Measurements from ENCODE around the gene FBXL4. TPM values are rescaled to one million over a fixed set of nuclear protein-coding genes. Genes with fewer than 3 reads are reported as not detected.

FBXL4 gene
- total RNA-seq, 1 donor, result 23.6 TPM

DNA sequence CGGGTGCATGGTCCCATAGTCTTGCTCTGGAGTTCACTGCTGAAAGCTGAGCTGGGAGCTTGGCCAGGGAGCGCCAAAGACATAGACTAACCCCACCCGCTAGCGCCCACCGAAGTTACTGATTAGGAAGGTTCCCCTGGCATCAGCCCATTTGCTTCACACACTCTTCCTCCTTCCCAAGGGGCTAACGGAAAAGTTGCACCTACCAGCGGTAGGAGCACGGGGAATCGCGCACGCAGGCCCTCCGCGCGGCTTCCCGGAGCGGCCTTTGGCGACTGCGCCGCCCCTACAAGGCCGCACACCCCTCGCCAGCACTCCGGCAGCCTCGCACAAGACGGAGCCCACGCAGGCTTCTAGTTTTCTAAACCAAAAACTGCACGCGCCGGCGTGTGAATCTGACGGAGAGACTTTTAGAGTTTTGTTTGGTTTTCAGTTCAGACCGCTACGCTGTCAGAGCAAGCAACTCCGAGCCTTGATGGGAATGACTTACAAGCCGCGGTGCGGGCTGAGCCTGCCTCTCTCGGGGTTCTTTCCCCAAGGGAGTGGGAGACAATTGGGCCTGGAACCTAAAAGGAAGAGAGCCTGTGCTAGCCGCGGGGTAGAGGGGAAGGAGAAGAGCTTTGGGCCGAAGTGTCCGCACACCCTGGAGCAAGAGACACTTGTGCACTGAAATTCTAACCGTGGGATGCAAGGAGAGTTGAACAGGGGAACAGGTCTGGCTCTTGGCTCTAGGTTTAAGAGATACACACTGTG is 114.3 kb downstream of the FBXL4 start:
- peak; percentile 32 for DNase-seq (ENCODE audit: low read depth)

DNA sequence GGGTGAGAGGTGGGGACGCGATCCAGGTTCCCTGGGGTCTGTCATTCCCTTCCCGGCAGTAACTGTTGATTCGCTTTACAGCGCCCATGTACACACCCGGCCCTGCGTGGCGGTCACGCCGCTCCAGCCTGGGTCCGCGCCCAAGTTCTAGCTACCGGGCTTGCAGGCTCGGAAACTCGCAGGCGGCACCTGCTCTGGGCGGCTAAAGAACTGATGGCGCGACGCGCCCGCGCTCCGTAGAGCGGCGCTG is 114.8 kb downstream of the FBXL4 start:
- peak; percentile 23 for DNase-seq (ENCODE audit: low read depth)
- H3K4me3 ChIP-seq (ENCODE audit: low read depth, low read length), result peak overlapping the region; percentile 53
- TF ChIP-seq, protein P1, sequence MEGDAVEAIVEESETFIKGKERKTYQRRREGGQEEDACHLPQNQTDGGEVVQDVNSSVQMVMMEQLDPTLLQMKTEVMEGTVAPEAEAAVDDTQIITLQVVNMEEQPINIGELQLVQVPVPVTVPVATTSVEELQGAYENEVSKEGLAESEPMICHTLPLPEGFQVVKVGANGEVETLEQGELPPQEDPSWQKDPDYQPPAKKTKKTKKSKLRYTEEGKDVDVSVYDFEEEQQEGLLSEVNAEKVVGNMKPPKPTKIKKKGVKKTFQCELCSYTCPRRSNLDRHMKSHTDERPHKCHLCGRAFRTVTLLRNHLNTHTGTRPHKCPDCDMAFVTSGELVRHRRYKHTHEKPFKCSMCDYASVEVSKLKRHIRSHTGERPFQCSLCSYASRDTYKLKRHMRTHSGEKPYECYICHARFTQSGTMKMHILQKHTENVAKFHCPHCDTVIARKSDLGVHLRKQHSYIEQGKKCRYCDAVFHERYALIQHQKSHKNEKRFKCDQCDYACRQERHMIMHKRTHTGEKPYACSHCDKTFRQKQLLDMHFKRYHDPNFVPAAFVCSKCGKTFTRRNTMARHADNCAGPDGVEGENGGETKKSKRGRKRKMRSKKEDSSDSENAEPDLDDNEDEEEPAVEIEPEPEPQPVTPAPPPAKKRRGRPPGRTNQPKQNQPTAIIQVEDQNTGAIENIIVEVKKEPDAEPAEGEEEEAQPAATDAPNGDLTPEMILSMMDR (IDR thresholded peaks at IDR 0.05; ENCODE audit: insufficient read depth, low read length), result no peak

More for the DNA sequence above, 114.3 kb downstream of the FBXL4 start:
- peak overlapping the region; percentile 65 for H3K4me3 ChIP-seq (ENCODE audit: low read depth, low read length)
- TF ChIP-seq, protein P1 (IDR thresholded peaks at IDR 0.05; ENCODE audit: insufficient read depth, low read length), result no peak

DNA sequence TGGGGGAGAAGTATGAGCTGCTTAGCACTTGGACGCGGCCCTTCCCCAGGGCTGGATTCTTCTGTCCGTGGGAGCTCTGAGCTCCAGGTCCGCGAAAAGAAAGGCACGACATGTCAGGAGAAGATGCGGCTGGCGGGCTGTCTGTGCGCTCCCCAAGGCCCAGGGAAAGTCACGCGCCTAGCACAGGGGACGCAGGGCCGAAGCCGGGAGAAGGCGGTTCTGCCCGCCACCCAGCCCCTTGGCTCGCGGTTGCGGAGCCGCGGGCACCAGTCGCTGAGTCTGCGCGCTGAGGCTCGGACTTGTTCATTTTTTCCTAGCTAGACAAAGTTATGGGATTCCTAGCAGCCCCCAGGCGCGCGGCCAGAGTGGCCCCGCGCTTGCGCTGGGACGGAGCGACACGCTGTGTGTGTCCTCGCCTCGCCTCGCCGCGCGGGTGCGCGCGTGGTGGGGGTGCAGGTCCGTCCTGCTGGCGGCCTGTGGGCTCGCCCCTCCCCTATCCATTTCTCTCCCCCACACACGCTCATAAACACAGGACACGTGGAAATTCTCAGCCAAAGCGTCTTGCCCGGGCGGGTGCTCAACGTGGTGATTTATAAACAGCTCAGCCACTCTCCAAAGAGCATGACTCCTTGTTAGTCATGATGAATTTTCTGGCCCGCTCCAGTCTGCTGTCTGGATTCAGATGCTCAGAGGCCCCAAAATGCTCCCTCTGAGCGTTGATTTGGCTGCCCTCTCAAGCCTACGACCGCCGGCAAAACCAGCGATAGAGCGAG is 115.3 kb downstream of the FBXL4 start:
- DNase-seq (ENCODE audit: low read depth), result peak; percentile 80
- peak overlapping the region; percentile 53 for H3K4me3 ChIP-seq (ENCODE audit: low read depth, low read length)
- TF ChIP-seq, protein P1 (IDR thresholded peaks at IDR 0.05; ENCODE audit: insufficient read depth, low read length), result no peak

DNA sequence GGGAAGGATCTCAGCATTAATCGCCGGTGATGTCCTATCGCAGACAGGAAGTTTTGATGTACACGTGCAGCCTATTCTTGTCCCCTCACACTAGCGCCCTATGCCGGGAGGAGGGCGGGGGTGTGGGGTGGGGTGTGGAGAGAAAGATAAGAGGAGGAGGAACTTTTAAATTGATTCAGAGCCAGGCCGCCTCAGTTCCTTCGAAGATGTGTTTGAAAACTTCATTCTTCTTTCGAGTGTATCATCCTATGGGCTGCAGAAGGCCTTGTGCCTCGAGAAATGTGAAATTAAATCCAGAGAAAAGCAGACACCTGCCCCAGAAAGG is 115.8 kb downstream of the FBXL4 start:
- no peak for DNase-seq (ENCODE audit: low read depth)
- TF ChIP-seq, protein P1 (IDR thresholded peaks at IDR 0.05; ENCODE audit: insufficient read depth, low read length), result no peak
- H3K4me3 ChIP-seq (ENCODE audit: low read depth, low read length), result no peak overlapping the region

DNA sequence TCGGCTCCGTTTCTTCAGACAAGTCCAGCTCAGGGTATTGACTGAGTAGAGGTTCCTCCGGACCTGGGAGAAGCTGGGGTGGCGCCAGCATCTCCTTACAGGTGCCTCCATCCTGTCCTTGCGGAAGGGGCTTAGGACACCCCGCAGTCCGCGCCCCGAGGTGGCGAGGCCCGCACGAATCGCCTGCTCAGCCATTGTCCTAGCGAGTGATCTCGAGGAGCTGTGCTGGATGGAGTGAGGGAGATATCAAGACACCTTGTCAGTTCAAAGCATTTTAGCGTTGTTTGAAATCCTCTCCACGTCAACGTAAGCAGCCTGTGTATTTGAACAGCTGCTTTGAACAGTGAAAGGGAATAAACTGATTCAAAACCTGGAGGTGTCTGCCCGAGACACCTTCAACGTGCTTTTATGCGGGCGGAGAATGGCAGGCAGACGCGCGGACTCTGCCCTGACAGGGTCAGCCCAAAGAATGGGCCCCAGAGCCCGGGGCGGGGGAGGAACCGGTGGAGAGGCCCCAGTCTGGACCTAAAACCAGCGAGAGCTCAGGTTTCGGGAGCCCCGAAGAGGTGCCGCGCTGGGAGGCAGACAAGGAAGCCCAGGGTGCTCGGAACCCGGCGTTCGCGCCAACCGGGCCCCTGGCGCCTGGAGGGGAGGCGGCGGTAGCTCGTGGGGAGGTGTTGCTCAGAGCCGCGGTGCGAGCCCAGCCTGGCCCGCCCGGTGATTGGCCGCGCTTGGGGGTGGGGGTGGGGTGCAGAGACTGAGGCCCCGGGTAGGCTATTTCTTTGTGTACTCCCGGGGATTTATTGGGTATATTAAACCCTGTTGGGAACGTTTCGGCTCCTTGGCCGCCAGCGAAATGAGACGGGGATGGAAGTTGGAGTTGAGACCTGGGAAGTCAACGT is 116.4 kb downstream of the FBXL4 start:
- TF ChIP-seq, protein P1 (IDR thresholded peaks at IDR 0.05; ENCODE audit: insufficient read depth, low read length), result no peak

DNA sequence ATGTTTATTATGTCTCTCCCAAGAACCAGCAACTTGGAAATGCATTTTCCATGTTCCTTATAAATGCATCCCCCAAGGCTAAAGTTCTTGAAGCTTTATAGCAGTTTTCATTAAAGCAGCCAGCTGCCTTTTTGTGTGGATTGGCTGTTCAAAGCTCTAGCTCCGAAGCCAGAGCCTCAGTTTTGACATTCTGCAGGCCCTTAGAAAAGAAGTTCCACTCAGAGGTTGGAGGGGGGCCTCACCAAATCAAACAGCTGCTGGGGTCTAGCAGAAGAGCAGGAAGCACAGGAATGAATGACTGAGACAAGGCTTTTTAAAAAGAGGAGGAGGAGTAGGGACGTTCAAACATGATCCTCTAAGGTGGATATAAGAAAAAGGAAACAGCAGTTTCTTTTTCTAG is 117.6 kb downstream of the FBXL4 start:
- TF ChIP-seq, protein P1 (IDR thresholded peaks at IDR 0.05; ENCODE audit: insufficient read depth, low read length), result no peak
- no peak for DNase-seq (ENCODE audit: low read depth)
- H3K4me3 ChIP-seq (ENCODE audit: low read depth, low read length), result no peak overlapping the region

More for the DNA sequence above, 116.4 kb downstream of the FBXL4 start:
- no peak overlapping the region for H3K4me3 ChIP-seq (ENCODE audit: low read depth, low read length)
- no peak for DNase-seq (ENCODE audit: low read depth)
